ENCODE measurements around the gene MTIF3.

The MTIF3 gene

GRCh38 chr13:27419328-27419727 lies 31.0 kb downstream of the MTIF3 start:
- CTCF ChIA-PET = no interaction called here
- no peak overlapping the region for H3K27ac ChIP-seq (ENCODE audit: extremely low read depth, low read depth, low read length)
- H3K9me3 ChIP-seq (ENCODE audit: control insufficient read depth, insufficient read depth, low read depth, low read length) = no peaks in the 10 kb centered on the region
- TF ChIP-seq ZNF510 (tag by site-specific recombination; IDR thresholded peaks at IDR 0.05; ENCODE audit: insufficient replicate concordance) = no peak
- TF ChIP-seq ZNF473 (tag by site-specific recombination; IDR thresholded peaks at IDR 0.05) = no peak
- TF ChIP-seq ZNF138 (tag by site-specific recombination; IDR thresholded peaks at IDR 0.05; ENCODE audit: borderline replicate concordance) = no peak
- TF ChIP-seq HOXD13 (CRISPR knock-in tag; IDR thresholded peaks at IDR 0.05; ENCODE audit: borderline replicate concordance) = no peak
- TF ChIP-seq BCL11A (tag by site-specific recombination; IDR thresholded peaks at IDR 0.05; ENCODE audit: low read depth) = no peak
- no peak for TF ChIP-seq ZFP37 (tag by site-specific recombination; IDR thresholded peaks at IDR 0.05)
- TF ChIP-seq, protein P1, sequence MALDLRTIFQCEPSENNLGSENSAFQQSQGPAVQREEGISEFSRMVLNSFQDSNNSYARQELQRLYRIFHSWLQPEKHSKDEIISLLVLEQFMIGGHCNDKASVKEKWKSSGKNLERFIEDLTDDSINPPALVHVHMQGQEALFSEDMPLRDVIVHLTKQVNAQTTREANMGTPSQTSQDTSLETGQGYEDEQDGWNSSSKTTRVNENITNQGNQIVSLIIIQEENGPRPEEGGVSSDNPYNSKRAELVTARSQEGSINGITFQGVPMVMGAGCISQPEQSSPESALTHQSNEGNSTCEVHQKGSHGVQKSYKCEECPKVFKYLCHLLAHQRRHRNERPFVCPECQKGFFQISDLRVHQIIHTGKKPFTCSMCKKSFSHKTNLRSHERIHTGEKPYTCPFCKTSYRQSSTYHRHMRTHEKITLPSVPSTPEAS (tag by site-specific recombination; IDR thresholded peaks at IDR 0.05) = no peak
- no peak for TF ChIP-seq ZNF548 (tag by site-specific recombination; IDR thresholded peaks at IDR 0.05)
- no peak for TF ChIP-seq ZNF776 (tag by site-specific recombination; IDR thresholded peaks at IDR 0.05; ENCODE audit: borderline replicate concordance)
- TF ChIP-seq ZNF677 (tag by site-specific recombination; IDR thresholded peaks at IDR 0.05) = no peak
- no peak for TF ChIP-seq SALL2 (tag by site-specific recombination; IDR thresholded peaks at IDR 0.05; ENCODE audit: borderline replicate concordance)
- TF ChIP-seq, protein P2, sequence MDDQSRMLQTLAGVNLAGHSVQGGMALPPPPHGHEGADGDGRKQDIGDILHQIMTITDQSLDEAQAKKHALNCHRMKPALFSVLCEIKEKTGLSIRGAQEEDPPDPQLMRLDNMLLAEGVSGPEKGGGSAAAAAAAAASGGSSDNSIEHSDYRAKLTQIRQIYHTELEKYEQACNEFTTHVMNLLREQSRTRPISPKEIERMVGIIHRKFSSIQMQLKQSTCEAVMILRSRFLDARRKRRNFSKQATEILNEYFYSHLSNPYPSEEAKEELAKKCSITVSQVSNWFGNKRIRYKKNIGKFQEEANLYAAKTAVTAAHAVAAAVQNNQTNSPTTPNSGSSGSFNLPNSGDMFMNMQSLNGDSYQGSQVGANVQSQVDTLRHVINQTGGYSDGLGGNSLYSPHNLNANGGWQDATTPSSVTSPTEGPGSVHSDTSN (CRISPR knock-in tag; IDR thresholded peaks at IDR 0.05) = no peak
- no peak for TF ChIP-seq ZBTB44 (tag by site-specific recombination; IDR thresholded peaks at IDR 0.05)
- TF ChIP-seq, protein P3, sequence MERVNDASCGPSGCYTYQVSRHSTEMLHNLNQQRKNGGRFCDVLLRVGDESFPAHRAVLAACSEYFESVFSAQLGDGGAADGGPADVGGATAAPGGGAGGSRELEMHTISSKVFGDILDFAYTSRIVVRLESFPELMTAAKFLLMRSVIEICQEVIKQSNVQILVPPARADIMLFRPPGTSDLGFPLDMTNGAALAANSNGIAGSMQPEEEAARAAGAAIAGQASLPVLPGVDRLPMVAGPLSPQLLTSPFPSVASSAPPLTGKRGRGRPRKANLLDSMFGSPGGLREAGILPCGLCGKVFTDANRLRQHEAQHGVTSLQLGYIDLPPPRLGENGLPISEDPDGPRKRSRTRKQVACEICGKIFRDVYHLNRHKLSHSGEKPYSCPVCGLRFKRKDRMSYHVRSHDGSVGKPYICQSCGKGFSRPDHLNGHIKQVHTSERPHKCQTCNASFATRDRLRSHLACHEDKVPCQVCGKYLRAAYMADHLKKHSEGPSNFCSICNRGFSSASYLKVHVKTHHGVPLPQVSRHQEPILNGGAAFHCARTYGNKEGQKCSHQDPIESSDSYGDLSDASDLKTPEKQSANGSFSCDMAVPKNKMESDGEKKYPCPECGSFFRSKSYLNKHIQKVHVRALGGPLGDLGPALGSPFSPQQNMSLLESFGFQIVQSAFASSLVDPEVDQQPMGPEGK (tag by site-specific recombination; IDR thresholded peaks at IDR 0.05) = no peak
- TF ChIP-seq ZNF792 (tag by site-specific recombination; IDR thresholded peaks at IDR 0.05) = no peak
- TF ChIP-seq KLF8 (tag by site-specific recombination; IDR thresholded peaks at IDR 0.05) = no peak
- TF ChIP-seq SP2 (tag by site-specific recombination; IDR thresholded peaks at IDR 0.05) = no peak
- H3K36me3 ChIP-seq (ENCODE audit: control insufficient read depth in 2 of 2, insufficient read depth in 1 of 2, low read length in 2 of 2) = no peaks in the 10 kb centered on the region
- H3K4me1 ChIP-seq (ENCODE audit: control insufficient read depth, insufficient read depth, low read length) = no peaks in the 10 kb centered on the region
- POLR2A ChIA-PET = no interaction called here
- H3K4me3 ChIP-seq (ENCODE audit: low read depth, low read length) = no peak overlapping the region

- POLR2A ChIA-PET = no interaction called here
- TF ChIP-seq BCL11B (tag by site-specific recombination; IDR thresholded peaks at IDR 0.05; ENCODE audit: low read depth) (no peak), EGR2 (tag by site-specific recombination; IDR thresholded peaks at IDR 0.05; ENCODE audit: low read depth) (no peak), ZNF785 (tag by site-specific recombination; IDR thresholded peaks at IDR 0.05) (no peak), ZNF112 (tag by site-specific recombination; IDR thresholded peaks at IDR 0.05) (no peak), TCF7L2 (IDR thresholded peaks at IDR 0.05; ENCODE audit: borderline replicate concordance, low read depth, low read length) (no peak), ZNF391 (tag by site-specific recombination; IDR thresholded peaks at IDR 0.05; ENCODE audit: borderline replicate concordance, low read depth) (no peak), ZNF768 (tag by site-specific recombination; IDR thresholded peaks at IDR 0.05) (no peak)
- TF ChIP-seq, protein P4, sequence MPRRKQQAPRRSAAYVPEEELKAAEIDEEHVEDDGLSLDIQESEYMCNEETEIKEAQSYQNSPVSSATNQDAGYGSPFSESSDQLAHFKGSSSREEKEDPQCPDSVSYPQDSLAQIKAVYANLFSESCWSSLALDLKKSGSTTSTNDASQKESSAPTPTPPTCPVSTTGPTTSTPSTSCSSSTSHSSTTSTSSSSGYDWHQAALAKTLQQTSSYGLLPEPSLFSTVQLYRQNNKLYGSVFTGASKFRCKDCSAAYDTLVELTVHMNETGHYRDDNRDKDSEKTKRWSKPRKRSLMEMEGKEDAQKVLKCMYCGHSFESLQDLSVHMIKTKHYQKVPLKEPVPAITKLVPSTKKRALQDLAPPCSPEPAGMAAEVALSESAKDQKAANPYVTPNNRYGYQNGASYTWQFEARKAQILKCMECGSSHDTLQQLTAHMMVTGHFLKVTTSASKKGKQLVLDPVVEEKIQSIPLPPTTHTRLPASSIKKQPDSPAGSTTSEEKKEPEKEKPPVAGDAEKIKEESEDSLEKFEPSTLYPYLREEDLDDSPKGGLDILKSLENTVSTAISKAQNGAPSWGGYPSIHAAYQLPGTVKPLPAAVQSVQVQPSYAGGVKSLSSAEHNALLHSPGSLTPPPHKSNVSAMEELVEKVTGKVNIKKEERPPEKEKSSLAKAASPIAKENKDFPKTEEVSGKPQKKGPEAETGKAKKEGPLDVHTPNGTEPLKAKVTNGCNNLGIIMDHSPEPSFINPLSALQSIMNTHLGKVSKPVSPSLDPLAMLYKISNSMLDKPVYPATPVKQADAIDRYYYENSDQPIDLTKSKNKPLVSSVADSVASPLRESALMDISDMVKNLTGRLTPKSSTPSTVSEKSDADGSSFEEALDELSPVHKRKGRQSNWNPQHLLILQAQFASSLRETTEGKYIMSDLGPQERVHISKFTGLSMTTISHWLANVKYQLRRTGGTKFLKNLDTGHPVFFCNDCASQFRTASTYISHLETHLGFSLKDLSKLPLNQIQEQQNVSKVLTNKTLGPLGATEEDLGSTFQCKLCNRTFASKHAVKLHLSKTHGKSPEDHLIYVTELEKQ (tag by site-specific recombination; IDR thresholded peaks at IDR 0.05; ENCODE audit: borderline replicate concordance) = no peak
- CTCF ChIA-PET = interaction anchor here (1.2 kb wide), 1 partner anchor 412 kb away, joined by 5 read pairs; no protein-coding TSS in a partner anchor
- Histone ChIP-seq H3K36me3 (ENCODE audit: control insufficient read depth in 2 of 2, insufficient read depth in 1 of 2, low read length in 2 of 2) (no peaks in the 10 kb centered on the region), H3K9me3 (ENCODE audit: control insufficient read depth, insufficient read depth, low read depth, low read length) (no peaks in the 10 kb centered on the region), H3K4me1 (ENCODE audit: control insufficient read depth, insufficient read depth, low read length) (no peaks in the 10 kb centered on the region), H3K27ac (ENCODE audit: extremely low read depth, low read depth, low read length) (no peak overlapping the region), H3K4me3 (ENCODE audit: low read depth, low read length) (no peak overlapping the region)
Observed at GRCh38 chr13:27415116-27415515, 35.2 kb downstream of the MTIF3 start.
